WI38 (cell line): ENCODE data around the gene COL18A1.

Experiments
- H3K4me3 ChIP-seq: 2 replicates; pipeline ENCODE4 v1.5.1; 2011; ENCODE audit warnings: low read depth, mild to moderate bottlenecking, control low read depth, low read length
- TF ChIP-seq, protein P1 (sequence below): IDR thresholded peaks from 2 replicates; pipeline ENCODE4 v1.5.1; 2012; ENCODE audit warnings: low read depth, mild to moderate bottlenecking, control low read depth, low read length

COL18A1 gene

DNA sequence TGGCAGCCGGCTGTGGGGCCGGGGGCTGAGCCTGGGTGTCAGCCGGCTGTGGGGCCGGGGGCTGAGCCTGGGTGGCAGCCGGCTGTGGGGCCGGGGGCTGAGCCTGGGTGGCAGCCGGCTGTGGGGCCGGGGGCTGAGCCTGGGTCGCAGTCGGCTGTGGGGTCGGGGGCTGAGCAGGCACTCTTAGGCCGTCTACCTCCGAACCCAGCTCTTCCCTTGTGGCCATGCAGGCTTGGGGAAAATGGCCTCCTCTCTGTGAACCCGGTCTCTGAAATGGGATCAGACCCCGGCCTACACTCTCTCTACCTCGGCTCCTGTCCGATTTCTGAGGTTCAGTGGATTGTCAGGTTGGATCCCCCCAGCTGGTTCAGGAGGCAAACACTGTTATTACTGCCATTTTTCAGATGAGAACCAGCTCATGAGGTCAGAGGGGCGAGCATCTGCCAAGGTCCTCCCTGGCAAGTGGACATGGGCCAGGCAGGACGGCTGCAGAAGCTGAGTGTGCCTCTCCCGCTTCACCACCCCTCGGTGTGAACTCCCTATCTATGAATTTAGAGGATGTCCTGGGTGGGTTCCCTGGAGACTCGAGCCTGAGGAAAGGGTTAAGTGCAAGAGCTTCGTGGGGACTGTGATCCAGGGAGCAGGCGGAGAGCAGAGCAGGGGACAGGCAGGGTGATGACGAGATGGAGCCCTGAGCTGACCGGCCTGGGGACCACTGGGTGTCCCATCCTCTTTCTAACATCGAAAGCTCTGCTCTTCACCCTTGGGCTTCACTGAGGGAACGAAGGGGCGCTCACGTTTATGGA, 10.9 kb upstream of the COL18A1 start:
- TF ChIP-seq, protein P1, sequence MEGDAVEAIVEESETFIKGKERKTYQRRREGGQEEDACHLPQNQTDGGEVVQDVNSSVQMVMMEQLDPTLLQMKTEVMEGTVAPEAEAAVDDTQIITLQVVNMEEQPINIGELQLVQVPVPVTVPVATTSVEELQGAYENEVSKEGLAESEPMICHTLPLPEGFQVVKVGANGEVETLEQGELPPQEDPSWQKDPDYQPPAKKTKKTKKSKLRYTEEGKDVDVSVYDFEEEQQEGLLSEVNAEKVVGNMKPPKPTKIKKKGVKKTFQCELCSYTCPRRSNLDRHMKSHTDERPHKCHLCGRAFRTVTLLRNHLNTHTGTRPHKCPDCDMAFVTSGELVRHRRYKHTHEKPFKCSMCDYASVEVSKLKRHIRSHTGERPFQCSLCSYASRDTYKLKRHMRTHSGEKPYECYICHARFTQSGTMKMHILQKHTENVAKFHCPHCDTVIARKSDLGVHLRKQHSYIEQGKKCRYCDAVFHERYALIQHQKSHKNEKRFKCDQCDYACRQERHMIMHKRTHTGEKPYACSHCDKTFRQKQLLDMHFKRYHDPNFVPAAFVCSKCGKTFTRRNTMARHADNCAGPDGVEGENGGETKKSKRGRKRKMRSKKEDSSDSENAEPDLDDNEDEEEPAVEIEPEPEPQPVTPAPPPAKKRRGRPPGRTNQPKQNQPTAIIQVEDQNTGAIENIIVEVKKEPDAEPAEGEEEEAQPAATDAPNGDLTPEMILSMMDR, result no peak
- no peak overlapping the region for H3K4me3 ChIP-seq

DNA sequence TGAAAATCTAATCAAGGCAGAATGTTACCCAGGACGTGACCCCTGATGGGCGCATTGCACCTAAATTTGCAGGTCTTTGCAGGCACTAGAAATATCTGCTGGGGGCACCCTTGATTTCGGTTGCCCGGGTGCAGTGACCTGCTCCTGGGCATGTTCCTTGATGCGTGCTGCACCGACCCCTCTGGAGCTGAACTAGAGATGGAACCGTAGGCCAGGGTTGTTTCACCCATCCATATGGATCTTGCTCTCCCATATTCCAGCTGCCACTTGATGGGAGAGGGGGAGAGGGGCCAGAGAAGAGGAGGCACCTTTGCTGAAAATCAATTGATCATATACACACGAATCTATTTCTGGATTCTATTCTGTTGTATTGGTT, 8.4 kb upstream of the COL18A1 start:
- no peak overlapping the region for H3K4me3 ChIP-seq
- TF ChIP-seq, protein P1, result no peak

DNA sequence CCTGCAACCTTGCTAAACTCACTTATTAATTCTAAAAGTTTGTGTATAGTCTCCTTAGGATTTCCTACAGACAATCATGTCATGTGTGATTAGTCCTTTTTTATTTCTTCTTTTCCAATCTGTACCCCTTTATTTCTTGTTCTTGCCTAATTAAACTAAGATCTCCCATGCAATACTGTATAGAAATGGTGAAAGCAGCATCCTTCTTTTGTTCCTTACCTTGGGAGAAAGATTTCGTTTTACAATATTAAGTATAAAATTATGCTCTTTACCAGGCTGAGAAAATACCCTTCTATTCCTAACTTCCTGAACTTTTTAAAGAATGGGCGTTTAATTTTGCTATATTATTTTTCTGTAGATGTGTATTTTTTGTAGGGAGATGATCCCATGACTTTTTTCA, 7.6 kb upstream of the COL18A1 start:
- H3K4me3 ChIP-seq, result no peak overlapping the region
- TF ChIP-seq, protein P1, result no peak

DNA sequence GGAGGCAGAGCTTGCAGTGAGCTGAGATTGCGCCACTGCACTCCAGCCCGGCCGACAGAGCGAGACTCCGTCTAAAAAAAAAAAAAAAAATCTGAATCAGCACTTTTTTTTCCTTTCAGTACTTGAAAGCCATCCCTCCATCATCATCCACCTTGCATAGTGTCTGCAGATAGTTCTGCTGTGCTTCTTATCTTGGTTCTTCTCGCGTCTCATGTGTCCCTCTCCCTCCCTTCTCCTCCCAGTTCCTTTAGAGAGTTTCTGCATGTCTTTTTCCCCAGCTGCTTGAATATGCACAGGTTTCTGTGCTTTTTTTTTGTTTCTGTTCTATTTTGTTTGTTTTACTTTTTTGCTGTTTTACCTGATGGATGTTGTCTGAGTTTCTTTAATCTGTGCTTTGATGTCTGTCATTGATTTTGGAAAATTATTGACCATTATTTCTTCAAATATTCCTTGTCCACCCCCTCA, 3.9 kb upstream of the COL18A1 start:
- TF ChIP-seq, protein P1, result no peak
- H3K4me3 ChIP-seq, result no peak overlapping the region

DNA sequence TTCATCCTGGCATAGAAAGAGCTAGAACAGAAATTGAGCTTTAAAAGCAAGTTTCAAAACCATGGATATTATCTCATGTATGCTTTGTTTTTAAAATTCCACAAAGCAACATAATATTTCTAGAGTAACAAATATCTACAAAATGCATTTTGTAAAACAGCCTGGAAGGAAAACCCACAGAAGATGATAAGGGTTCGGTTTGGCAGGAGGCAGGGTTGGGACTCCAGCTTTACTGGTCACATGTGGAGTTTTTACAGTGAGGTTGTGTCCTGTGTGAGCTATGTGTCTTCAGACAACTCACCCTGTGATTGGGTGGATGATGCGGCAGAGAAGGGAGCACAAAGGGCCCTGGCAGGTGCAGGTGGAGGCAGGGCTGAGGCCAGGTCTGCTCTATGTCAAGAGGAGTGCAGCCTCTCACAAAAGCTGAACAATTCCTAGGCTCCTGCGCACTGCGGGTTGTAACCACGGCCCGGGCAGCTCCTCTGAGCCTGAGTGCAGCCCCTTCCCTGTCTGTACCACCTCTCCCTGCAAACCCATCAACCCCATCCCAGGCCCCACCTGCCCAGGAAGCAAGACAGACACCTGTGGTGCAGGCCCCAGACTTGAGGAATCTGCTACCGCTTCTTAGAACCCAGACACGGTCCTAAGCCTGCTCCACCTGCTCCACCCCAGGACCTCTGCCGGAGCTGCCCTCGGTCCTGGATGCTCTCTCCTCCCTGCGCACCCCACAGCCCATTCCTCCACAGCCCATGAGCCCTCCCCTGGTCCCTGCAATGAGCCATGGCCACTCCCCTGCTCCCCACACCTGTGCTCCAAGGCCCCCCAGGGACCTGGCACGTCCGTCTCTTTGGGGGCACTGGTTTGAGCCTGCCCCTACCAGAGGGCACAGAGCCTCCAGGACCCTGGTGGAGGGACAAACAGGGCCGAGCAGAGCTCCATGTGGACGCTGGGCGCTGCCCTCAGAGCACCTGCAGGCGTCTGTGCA, 2.8 kb upstream of the COL18A1 start:
- no peak overlapping the region for H3K4me3 ChIP-seq
- TF ChIP-seq, protein P1, result no peak

DNA sequence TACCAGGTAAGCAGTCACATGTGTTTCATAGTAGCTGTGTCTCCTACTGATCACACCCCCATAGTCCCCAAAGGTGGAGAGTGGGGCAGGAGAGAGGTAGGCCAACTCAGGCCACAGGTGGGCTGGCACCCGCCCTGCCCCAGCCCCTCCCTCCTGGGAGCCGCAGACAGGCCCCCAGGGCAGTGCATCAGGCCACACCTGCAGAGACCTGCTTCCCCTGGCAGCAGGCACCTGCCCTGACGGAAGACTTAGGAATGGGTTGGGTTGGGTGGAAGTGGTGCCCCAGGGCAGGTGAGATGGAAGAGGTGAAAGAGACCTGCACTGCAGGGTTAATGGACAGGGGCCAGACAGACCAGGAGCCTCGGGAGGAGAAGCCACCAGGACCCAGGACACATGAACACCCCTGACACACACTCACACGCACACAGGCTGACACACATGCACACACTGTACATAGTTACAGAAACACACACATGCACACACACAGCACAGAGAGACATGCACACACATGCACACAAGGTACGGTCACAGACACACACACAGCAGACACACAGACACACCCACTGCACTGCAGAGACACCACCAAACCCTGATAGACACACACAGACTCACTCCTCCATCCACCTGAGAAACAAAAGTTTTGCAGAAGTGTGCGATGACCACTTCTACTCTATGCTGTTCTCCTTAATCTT, 1.7 kb upstream of the COL18A1 start:
- H3K4me3 ChIP-seq, result no peak overlapping the region
- TF ChIP-seq, protein P1, result no peak
